NCI-H748 (cell line): ENCODE measurements around the gene AARS2.
"Not testable (repeated sequence)": the region's sequence is repeated elsewhere in the genome, so short reads cannot be mapped to it uniquely, and the experiment has no call there.

Experiments
- DNase-seq: peaks from one replicate; lab custom pipeline; 2025; ENCODE audit not compliant: unreplicated experiment; lab: John Stamatoyannopoulos, UW

AARS2 gene

GRCh38 chr6:44332585-44332984 lies 19.4 kb upstream of the AARS2 start:
- no peak for DNase-seq

- no peak for DNase-seq
Measured at GRCh38 chr6:44329858-44330257, 16.7 kb upstream of the AARS2 start.

DNA sequence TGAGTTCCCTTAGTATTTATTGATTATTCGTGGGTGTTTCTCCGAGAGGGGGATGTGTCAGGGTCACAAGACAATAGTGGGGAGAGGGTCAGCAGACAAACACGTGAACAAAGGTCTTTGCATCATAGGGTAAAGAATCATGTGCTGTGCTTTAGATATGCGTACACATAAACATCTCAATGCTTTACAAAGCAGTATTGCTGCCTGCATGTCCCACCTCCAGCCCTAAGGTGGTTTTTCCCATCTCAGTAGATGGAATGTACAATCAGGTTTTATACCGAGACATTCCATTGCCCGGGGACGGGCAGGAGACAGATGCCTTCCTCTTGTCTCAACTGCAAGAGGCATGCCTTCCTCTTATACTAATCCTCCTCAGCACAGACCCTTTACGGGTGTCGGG lies 15.1 kb upstream of the AARS2 start:
- DNase-seq, result not testable (repeated sequence)

DNA sequence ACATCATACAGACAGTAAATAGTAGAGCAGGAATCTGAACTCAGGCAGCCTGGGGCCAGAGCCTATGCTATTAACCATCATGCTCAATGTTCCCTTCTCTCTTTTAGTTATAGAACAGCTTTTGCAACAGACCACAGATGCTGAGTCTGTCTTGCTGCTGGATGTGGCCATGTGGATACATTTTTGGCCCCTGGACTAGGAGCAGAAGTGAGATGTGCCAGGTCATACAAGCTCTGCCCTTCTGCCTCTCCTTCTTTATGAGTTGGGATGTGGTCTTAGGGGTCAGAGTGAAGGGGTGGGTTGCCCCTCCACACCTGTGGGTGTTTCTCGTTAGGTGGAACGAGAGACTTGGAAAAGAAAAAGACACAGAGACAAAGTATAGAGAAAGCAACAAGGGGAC lies 14.6 kb upstream of the AARS2 start:
- no peak for DNase-seq

DNA sequence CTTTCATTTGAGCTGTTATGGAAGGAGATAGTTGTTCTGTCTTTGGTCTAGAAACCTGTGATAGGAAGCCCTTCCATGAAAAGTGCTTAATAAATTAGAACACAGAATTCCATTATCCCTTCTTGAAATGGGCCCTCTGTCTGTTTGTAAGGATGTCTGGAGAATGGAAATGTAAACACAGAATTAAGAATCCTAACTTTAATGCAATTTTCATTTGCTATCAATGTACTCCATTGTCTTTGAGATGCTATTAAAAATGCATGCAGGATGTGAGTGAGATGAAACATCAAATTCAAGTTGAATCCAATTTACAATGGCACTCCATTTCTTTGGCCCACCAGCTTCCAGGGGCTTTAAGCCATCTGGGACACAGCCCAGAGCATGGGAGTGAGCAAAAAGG lies 13.9 kb upstream of the AARS2 start:
- no peak for DNase-seq

DNA sequence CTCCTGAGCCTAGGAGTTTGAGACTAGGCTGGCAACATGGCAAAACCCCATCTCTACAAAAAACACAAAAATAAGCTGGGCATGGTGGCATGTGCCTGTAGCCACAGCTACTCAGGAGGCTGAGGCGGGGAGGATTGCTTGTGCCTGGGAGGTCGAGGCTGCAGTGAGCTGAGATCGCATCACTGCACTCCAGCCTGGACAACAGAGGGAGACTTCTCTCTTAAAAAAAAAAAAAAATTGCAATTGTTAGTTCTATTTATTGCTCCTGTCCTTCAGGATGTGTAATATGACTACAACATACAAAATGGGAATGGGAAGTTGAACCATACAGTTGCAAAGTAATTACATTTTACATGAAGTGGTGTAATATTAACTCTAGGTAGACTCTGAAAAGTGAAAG lies 8.1 kb upstream of the AARS2 start:
- DNase-seq, result no peak

GRCh38 chr6:44317136-44317631 lies 4.0 kb upstream of the AARS2 start:
- DNase-seq, result peak; percentile 25

- no peak for DNase-seq
Measured at GRCh38 chr6:44316481-44316880, 3.3 kb upstream of the AARS2 start.

- no peak for DNase-seq
Measured at GRCh38 chr6:44315951-44316350, 2.8 kb upstream of the AARS2 start.

GRCh38 chr6:44315516-44315915 lies 2.4 kb upstream of the AARS2 start:
- no peak for DNase-seq

- DNase-seq, result not testable (repeated sequence)
Measured at GRCh38 chr6:44314657-44315056, 1.5 kb upstream of the AARS2 start.

- DNase-seq, result no peak
Measured at GRCh38 chr6:44311767-44312166, 1.4 kb downstream of the AARS2 start.

GRCh38 chr6:44311304-44311703 lies 1.8 kb downstream of the AARS2 start:
- no peak for DNase-seq

DNA sequence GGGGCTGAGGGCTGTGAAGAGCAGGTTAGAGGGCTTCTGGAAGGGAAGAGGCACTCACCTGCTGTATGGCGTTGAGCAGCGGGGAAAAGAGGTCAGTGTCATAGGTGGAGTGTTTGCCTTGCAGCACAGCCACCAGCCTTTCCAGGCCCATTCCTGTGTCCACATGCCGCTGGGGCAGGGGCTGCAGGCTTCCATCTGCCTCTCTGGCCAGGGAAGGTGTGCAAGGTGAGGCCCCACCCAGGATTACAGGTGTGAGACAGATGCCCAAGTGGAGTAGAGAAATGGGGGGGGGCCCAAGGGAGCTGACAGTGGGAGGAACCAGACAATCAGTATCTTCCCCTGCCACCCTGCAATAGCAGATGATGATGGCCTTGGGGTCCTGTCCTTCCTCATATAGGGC lies 2.9 kb downstream of the AARS2 start:
- DNase-seq, result no peak

- DNase-seq, result no peak
Measured at GRCh38 chr6:44309631-44310030, 3.5 kb downstream of the AARS2 start.

DNA sequence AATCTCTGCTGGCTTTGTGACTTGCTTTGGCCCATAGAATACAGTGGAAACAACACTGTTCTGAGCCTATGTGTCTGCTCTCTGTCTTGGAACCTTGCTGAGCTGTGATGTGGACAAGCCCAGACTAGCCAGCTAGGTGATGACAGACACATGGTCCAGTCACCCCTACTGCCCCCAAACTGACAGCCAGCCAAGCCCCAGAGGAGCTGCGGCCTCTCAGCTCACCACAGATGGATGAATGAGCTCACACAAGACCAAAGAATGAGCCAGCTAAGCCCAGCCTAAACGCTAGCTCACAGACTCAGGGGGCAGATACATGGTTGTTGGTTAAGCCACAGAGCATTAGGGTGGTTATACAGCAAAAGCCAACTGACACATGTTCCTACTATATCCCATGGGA lies 4.1 kb downstream of the AARS2 start:
- DNase-seq, result no peak

DNA sequence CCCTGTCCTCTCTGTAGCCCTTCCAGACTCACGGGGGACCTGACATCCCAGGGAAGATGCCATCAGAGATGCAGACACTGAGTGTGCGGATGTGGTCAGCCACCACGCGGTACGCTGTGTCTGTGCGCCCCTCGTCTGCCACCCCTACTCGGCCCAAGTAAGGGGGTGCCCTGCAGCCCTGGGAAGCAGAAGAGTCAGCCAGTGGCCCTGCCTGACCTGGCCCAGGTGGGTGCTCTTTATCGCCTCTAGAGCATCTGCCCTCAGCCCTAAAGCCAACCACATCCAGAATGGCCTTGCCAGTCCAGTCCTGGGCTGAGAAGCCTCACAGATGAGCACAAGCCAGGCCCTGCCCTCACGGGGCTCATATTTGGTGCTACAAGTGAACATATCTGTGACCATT lies 5.9 kb downstream of the AARS2 start:
- no peak for DNase-seq

- no peak for DNase-seq
Measured at GRCh38 chr6:44306710-44307109, 6.4 kb downstream of the AARS2 start.

DNA sequence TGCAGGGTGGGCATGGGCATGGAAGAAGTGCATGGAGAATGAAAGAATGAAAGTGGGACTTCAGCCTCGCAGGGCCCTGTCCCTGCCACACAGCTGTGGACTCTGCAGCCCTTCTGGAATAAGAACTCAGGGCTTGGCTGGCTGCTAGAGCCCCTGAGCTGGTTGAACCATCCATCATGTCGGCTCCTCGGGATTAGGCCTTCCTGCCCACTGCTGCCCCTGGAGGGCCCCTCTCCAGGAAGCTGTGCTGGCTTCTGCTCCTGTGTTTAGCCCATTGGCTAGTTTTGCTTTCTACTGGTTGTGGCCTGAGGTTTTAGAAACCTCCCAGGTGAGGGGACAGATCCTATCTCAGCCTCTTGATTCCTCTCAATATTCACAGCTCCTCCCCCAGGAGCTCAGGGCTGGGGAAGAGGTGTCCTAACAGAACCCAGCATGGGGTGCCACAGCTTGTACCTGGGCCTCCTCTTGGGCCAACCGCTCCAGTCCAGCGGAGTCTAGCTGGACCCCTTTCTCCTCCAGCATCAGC lies 7.9 kb downstream of the AARS2 start:
- no peak for DNase-seq

- peak; percentile 44 for DNase-seq
Measured at GRCh38 chr6:44304282-44305199, 8.6 kb downstream of the AARS2 start.

- DNase-seq, result no peak
Measured at GRCh38 chr6:44303842-44304241, 9.3 kb downstream of the AARS2 start.

GRCh38 chr6:44302856-44303255 lies 10.3 kb downstream of the AARS2 start:
- DNase-seq, result no peak
